B cell (primary cell): ENCODE measurements around the gene MRPS24. TPM values are rescaled to one million over a fixed set of nuclear protein-coding genes. Genes with fewer than 3 reads are reported as not detected.

Experiments used
- ATAC-seq: fragments of 200-7000 bp; cut with Tn5 transposase; one replicate; pipeline ENCODE4 v1.10.0; 2021; ENCODE audit warnings: low read depth, mild to moderate bottlenecking, moderate number of reproducible peaks, moderate library complexity
- CTCF ChIA-PET: fragments of 350-600 bp; sonication (Branson Sonifier 250); formaldehyde crosslinking; loops from one replicate; lab custom pipeline; 2021; ENCODE audit warnings: antibody characterized with exemption, inconsistent platforms; lab: Charles Lee
- POLR2A ChIA-PET: fragments of 350-600 bp; sonication (Branson Sonifier 250); formaldehyde crosslinking; loops from one replicate; lab custom pipeline; 2021; ENCODE audit warnings: antibody characterized with exemption; lab: Charles Lee
- DNase-seq: peaks from one replicate; pipeline ENCODE4 v3.0.0; 2013
- H2AFZ ChIP-seq: 2 replicates; pipeline ENCODE4 v1.6.1; 2012; ENCODE audit warnings: mild to moderate bottlenecking, low read depth, low read length; ENCODE audit not compliant: insufficient read depth, poor library complexity, severe bottlenecking
- H3K27ac ChIP-seq, 2 donors: 1 replicate in 1 of 2; 2 replicates in 1 of 2; pipeline ENCODE4 v1.5.1; 2012 to 2013; ENCODE audit warnings: low read length in 2 of 2, mild to moderate bottlenecking in 2 of 2, moderate library complexity in 1 of 2
- H3K27me3 ChIP-seq, 4 experiments: fragments of 200-600 bp in 1 of 4; sonication (generic) in 1 of 4; replicated peaks in 1 of 4; 1 replicate in 2 of 4; 2 replicates in 2 of 4; pipeline versions ENCODE4 v1.6.1 to v1.7.0; 2013 to 2016; ENCODE audit warnings: low read length in 3 of 4, mild to moderate bottlenecking in 2 of 4, mixed read lengths in 1 of 4, moderate library complexity in 1 of 4; ENCODE audit not compliant: insufficient read depth in 4 of 4, control insufficient read depth in 3 of 4; ENCODE audit errors: control extremely low read depth in 1 of 4
- H3K36me3 ChIP-seq, 2 experiments: replicated peaks in 1 of 2; 1 replicate in 1 of 2; 2 replicates in 1 of 2; pipeline versions ENCODE4 v1.6.1 to v1.7.1; 2013; ENCODE audit warnings: low read length in 1 of 2; ENCODE audit not compliant: insufficient read depth in 2 of 2, control insufficient read depth in 1 of 2; ENCODE audit errors: control extremely low read depth in 1 of 2, extremely low read depth in 1 of 2
- H3K4me1 ChIP-seq, 2 donors: fragments of 200-600 bp in 1 of 2; sonication (generic) in 1 of 2; 1 replicate in 1 of 2; 2 replicates in 1 of 2; pipeline versions ENCODE4 v1.5.1 to v1.6.1; 2013 to 2017; ENCODE audit warnings: low read length in 2 of 2; ENCODE audit not compliant: control insufficient read depth in 2 of 2, insufficient read depth in 2 of 2
- H3K4me2 ChIP-seq: replicated peaks from 2 replicates; pipeline ENCODE3; 2012; ENCODE audit warnings: mild to moderate bottlenecking, low read depth, low read length; ENCODE audit not compliant: poor library complexity, severe bottlenecking
- H3K4me3 ChIP-seq, 5 experiments: fragments of 200-600 bp in 1 of 5; sonication (generic) in 1 of 5; 1 replicate in 3 of 5; 2 replicates in 2 of 5; pipeline versions ENCODE4 v1.5.1 to v1.7.0; 2011 to 2016; ENCODE audit warnings: low read length in 4 of 5, mild to moderate bottlenecking in 4 of 5, low read depth in 2 of 5, control low read depth in 1 of 5, moderate library complexity in 1 of 5; ENCODE audit not compliant: insufficient read depth in 1 of 5; ENCODE audit errors: control extremely low read depth in 1 of 5, extremely low read depth in 1 of 5
- H3K79me2 ChIP-seq: fragments of 200-600 bp; sonication (generic); one replicate; pipeline ENCODE4 v1.6.0; 2016; ENCODE audit warnings: low read length; ENCODE audit not compliant: control insufficient read depth, insufficient read depth
- H3K9ac ChIP-seq: fragments of 200-600 bp; sonication (generic); 2 replicates; pipeline ENCODE4 v1.6.1; 2017; ENCODE audit warnings: mild to moderate bottlenecking, low read length, moderate library complexity
- H3K9me3 ChIP-seq, 3 donors: one replicate each; pipeline versions ENCODE4 v1.6.1 to v1.7.1; 2013; ENCODE audit warnings: low read length in 2 of 3; ENCODE audit not compliant: control insufficient read depth in 2 of 3, insufficient read depth in 1 of 3; ENCODE audit errors: control extremely low read depth in 1 of 3
- H4K20me1 ChIP-seq: 2 replicates; pipeline ENCODE4 v1.6.0; 2012; ENCODE audit warnings: mild to moderate bottlenecking, low read length; ENCODE audit not compliant: insufficient read depth, control insufficient read depth, poor library complexity, severe bottlenecking
- H3K27ac Mint-ChIP-seq: one replicate; pipeline ENCODE4 v1.8.0; 2021; ENCODE audit warnings: mixed read lengths
- H3K27me3 Mint-ChIP-seq: one replicate; pipeline ENCODE4 v1.8.0; 2021; ENCODE audit warnings: mixed read lengths
- H3K4me1 Mint-ChIP-seq: one replicate; pipeline ENCODE4 v1.8.0; 2021; ENCODE audit warnings: mixed read lengths
- H3K4me3 Mint-ChIP-seq: one replicate; pipeline ENCODE4 v1.8.0; 2021; ENCODE audit warnings: mixed read lengths
- H3K9me3 Mint-ChIP-seq: one replicate; pipeline ENCODE4 v1.8.0; 2022; ENCODE audit warnings: mixed read lengths; ENCODE audit not compliant: insufficient read depth
- CTCF ChIP-seq: fragments of 200-600 bp; IDR thresholded peaks from one replicate; pipeline ENCODE4 v1.8.0; 2022; ENCODE audit warnings: antibody characterized with exemption, mild to moderate bottlenecking
- EZH2 ChIP-seq: IDR thresholded peaks from 2 replicates; pipeline ENCODE4 v1.6.1; 2012; ENCODE audit warnings: borderline replicate concordance, low read depth, mild to moderate bottlenecking, moderate library complexity, low read length; ENCODE audit not compliant: insufficient read depth, poor library complexity, severe bottlenecking
- WGBS: methylation state at CpG from one replicate; pipeline ENCODE4 v1.1.5; 2013; ENCODE audit warnings: missing lambda C conversion rate; ENCODE audit not compliant: insufficient coverage; 5-methylcytosine and 5-hydroxymethylcytosine counted together
- intact Hi-C: fragments of 100-400 bp; cut with micrococcal nuclease; formaldehyde crosslinking; loops from one replicate; pipeline ENCODE4 v1.10.0; 2022
- polyA plus RNA-seq: library from polyadenylated mRNA; depleted of rRNA; stranded (reverse); fragments of >200 nt; gene quantifications from 2 replicates; pipeline ENCODE4 v1.2.3, GENCODE V29; 2012
- total RNA-seq, 2 donors: library from RNA; stranded (reverse); fragments of 120-200 nt in 1 of 2; gene quantifications; 1 replicate in 1 of 2; 2 replicates in 1 of 2; pipeline versions ENCODE4 v1.2.3 to v1.2.4, GENCODE V29; 2013 to 2022

MRPS24 gene
- total and polyA plus RNA-seq, 2 donors (not counting 1 experiment from before 2014, with no cell fraction given) = 54.1 to 102 TPM

DNA sequence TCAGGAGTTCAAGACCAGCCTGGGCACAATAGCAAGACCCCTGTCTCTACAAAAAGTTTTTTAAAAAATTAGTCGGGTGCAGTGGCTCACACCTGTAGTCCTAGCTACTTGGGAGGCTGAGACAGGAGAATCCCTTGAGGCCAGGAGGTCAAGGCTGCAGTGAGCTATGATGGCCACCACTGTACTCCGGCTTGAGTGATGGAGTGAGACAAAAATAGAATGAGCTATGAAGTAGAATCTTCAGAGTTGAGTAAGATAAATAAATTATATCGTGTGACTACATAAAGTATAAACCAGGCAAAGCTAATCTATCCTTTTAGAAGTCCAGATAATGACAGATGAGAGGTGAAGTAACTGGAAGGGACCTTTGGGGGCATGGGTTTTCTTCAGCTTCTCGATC, 15.3 kb upstream of the MRPS24 start:
- no peaks in the 10 kb centered on the region for H3K27me3 Mint-ChIP-seq
- no peak overlapping the region for H3K9ac ChIP-seq
- POLR2A ChIA-PET = no interaction called here
- CTCF ChIA-PET = interaction anchor here (0.7 kb wide), 1 partner anchor 75 kb away, joined by 3 read pairs; no protein-coding TSS in a partner anchor
- 100% methylated on average over 1 of the region's 4 CpGs for WGBS
- no peaks in the 10 kb centered on the region for H3K4me1 ChIP-seq
- no peak overlapping the region for H3K4me2 ChIP-seq
- H3K79me2 ChIP-seq = peaks cover 5% of the 10 kb centered on the region
- no peak for DNase-seq
- H3K9me3 Mint-ChIP-seq = no peaks in the 10 kb centered on the region
- H3K4me3 Mint-ChIP-seq = no peak overlapping the region
- H3K27ac Mint-ChIP-seq = no peak overlapping the region
- H3K9me3 ChIP-seq = no peaks in the 10 kb centered on the region
- no peak overlapping the region for H3K4me3 ChIP-seq
- no peaks in the 10 kb centered on the region for H3K27me3 ChIP-seq
- no peak overlapping the region for H2AFZ ChIP-seq
- peaks cover 0 to 20% of the 10 kb centered on the region in 2 experiments for H3K36me3 ChIP-seq
- H3K4me1 Mint-ChIP-seq = peaks cover 5% of the 10 kb centered on the region
- intact Hi-C loops = no loop called here
- ATAC-seq = no peak
- peaks cover 9% of the 10 kb centered on the region for H4K20me1 ChIP-seq
- no peak overlapping the region for H3K27ac ChIP-seq
- TF ChIP-seq CTCF (no peak), EZH2 (no peak)

DNA sequence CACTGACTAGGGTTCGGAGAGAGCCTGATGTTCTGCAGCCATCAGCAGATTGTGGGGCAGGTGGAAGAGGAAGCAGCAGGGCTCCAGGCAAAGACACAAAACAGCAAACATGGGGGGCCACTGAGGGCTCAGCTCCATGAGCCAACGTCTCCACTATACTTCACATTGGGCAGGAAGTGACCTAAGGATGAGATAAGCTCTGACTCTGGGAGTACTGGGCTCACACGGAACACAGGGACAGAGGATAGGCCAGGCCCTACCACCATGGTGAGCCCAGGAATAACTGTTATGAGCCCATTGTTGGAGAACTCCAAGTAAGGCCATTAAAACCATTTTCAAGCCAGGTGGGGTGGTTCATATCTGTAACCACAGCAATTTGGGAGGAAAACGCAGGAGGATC, 14.9 kb upstream of the MRPS24 start:
- Histone ChIP-seq H4K20me1 (peaks cover 8% of the 10 kb centered on the region), H3K4me2 (no peak overlapping the region), H3K27me3 (no peaks in the 10 kb centered on the region), H3K27ac (no peak overlapping the region), H3K9me3 (no peaks in the 10 kb centered on the region), H2AFZ (no peak overlapping the region), H3K9ac (no peak overlapping the region), H3K4me1 (no peaks in the 10 kb centered on the region), H3K79me2 (peaks cover 5% of the 10 kb centered on the region), H3K4me3 (no peak overlapping the region), H3K36me3 (peaks cover 0 to 20% of the 10 kb centered on the region in 2 experiments)
- no peak for DNase-seq
- Mint-ChIP-seq H3K27me3 (no peaks in the 10 kb centered on the region), H3K4me1 (peaks cover 3% of the 10 kb centered on the region), H3K27ac (no peak overlapping the region), H3K9me3 (no peaks in the 10 kb centered on the region), H3K4me3 (no peak overlapping the region)
- 91% methylated on average over 3 of the region's 4 CpGs for WGBS
- POLR2A ChIA-PET = no interaction called here
- intact Hi-C loops = no loop called here
- TF ChIP-seq EZH2 (no peak), CTCF (no peak)
- ATAC-seq = no peak
- CTCF ChIA-PET = interaction anchor here (0.7 kb wide), 1 partner anchor 76 kb away, joined by 3 read pairs; no protein-coding TSS in a partner anchor
